Raji (cell line): ENCODE measurements around the gene TGOLN2.

Experiments
- POLR2A ChIP-seq: IDR thresholded peaks from 2 replicates; pipeline ENCODE4 v1.6.1; 2011; ENCODE audit warnings: low read depth, low read length, control low read depth; ENCODE audit not compliant: insufficient read depth

The TGOLN2 gene

DNA sequence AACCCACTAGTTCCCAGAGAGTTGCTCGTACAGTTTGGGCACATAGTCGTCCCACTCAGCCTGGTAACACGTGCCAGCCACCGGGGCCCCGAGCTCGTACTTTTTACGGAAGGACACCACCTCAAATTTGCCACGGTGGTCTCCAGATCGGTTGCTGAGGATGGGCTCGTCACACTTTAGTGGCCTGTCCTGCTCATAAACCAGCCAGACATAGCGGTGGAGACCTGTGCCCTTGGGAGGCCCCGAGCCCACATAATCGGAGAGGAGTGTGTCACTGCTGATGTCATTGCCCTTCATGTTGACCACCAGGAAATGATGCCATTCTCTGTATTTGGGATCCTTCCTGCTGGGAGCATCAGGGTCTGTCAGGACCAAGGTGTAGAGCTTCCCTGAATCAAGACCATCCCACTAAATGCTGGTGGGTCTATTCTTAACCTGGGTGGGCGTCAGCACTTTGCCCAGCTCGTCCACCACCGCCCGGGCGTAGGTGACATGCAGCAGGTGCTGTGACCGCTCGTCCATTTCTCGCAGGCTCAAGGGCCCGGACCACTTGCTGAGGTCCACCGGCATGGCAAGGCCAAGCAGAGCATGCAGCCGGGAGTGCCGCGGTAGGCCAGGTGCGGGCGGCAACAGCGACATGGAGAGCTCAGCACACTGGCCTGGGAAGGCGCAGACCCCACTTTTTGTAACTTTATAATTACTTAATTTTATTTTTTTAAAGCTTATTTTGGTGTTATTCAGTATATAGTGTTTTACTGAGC, 13.7 kb upstream of the TGOLN2 start:
- TF ChIP-seq POLR2A = no peak

DNA sequence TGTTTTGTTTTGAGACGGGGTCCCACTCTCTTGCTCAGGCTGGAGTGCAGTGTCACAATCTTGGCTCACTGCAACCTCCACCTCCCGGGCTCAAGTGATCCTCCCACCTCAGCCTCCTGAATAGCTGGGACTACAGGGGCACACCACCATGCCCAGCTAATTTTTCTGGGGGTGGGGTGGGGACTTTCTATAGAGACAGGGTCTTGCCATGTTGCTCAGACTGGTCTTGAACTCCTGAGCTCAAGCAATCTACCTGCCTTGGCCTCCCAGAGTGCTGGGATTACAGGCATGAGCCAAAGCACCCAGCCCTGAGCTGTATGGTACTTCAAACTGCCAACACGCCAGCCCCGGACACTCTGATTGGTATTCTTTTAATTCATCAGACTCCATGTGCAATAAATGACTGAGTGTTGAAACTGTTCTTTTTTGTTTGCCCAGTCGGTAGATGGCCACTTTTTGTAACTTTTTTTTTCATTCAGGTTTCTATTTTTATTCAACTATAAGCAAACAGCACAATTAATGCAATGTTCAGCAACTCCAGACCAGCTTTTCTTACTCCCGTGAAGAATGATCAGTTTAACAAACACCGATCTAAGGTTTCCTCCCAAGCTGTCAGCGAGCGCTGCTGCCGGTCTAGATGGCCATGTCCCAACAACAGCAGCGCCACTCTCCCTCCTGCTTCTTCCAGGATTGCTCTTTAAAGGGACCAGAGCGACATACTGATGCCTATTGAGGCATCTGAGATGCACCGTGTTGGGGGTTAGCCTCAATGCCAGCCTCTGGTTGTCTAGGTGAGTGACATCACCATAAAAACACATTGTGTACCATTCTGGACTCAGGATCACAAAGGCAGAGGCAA, 12.5 kb upstream of the TGOLN2 start:
- TF ChIP-seq POLR2A = no peak

DNA sequence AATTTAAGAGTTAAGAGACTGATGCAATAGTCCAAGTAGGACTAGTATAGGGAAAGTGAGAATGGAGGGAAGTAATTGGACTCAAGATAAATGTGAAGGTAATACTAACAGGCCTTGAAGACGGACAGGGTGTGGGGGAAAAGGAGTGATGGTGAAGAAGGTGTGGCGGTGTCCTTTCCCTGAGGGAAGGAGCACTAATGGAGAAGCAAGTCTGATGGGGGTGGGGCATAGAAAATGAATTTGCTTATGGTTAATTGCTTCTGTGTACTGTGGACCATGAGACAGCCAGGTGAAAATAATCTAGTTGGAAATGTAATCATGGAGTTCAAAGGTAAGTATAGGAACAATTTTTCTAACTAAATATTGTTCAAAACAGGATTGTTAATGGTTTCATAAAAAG, 7.1 kb upstream of the TGOLN2 start:
- no peak for TF ChIP-seq POLR2A

DNA sequence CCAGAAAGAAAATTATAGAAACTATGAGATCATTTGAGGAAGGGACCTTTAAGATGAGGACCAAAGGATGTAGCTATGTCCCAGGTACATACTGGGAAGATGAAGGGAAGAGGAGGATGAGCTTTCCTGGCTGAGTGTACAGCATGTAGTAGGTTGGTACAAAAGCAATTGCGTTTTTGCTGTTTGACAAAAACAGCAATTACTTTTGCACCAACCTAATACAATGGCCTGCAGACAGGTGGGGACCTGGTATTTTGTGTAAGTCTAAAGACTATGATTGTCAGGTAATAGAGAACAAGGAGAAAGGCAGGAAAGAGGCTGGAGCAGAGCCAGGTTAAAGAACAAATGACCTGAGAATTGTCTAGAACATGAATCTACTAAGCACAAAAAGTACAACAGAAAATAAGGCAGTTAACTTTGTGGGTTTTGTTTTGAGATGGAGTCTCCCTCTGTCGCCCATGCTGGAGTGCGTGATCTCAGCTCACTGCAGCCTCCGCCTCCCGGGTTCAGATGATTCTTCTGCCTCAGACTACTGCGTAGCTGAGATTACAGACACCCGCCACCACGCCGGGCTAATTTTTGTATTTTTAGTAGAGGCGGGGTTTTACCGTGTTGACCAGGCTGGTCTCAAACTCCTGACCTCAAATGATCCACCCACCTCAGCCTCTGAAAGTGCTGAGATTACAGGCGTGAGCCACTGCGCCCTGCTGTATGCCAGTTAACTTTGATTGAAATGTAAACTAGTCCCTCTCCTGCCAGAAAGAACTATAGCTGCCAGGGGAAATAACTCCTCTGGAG, 3.2 kb upstream of the TGOLN2 start:
- TF ChIP-seq POLR2A = no peak

- no peak for TF ChIP-seq POLR2A
Measured at GRCh38 chr2:85329181-85329651, 1.4 kb upstream of the TGOLN2 start.

- no peak for TF ChIP-seq POLR2A
Measured at GRCh38 chr2:85327160-85327821, 498 bp downstream of the TGOLN2 start.

- TF ChIP-seq POLR2A = no peak
Measured at GRCh38 chr2:85326406-85327159, 1.2 kb downstream of the TGOLN2 start.

- TF ChIP-seq POLR2A = no peak
Measured at GRCh38 chr2:85325466-85325811, 2.4 kb downstream of the TGOLN2 start.

DNA sequence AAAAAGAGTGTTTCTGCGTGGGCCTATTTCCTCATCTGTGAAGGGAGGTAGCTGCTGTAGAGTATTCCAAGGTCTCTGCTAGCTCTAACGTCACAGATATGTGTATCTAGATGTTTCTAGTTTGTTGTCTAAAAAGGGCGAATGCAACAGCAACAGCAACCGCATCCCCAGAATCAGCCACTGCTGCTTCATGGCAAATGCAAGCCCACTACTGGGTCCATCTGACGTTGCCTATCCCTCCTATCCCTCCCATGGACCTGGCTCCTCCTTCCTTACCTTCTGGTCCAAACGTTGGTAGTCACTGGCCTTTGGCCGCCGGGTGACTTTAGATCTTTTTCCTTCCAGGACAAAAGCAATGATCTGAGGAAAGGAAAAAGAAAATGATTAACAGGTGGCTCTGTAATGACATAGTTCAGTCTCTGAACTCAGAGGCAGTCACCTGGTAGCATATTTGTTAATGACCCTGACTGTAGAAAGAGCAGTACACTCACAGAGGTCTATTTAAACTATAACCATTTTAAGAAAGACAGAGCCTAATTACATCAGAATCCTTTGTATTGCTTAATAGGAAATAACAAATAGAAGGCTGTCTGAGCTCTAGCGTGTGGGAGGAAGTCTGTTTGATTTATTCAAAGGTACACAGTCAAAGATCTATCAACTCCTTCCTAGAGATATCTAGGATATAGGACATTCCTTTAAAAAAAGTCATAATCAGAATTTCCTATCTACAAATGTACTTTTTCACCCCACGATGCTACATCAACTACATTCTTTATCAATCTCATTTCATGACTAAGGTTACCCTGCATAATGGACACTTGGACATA, 2.9 kb downstream of the TGOLN2 start:
- TF ChIP-seq POLR2A = no peak

DNA sequence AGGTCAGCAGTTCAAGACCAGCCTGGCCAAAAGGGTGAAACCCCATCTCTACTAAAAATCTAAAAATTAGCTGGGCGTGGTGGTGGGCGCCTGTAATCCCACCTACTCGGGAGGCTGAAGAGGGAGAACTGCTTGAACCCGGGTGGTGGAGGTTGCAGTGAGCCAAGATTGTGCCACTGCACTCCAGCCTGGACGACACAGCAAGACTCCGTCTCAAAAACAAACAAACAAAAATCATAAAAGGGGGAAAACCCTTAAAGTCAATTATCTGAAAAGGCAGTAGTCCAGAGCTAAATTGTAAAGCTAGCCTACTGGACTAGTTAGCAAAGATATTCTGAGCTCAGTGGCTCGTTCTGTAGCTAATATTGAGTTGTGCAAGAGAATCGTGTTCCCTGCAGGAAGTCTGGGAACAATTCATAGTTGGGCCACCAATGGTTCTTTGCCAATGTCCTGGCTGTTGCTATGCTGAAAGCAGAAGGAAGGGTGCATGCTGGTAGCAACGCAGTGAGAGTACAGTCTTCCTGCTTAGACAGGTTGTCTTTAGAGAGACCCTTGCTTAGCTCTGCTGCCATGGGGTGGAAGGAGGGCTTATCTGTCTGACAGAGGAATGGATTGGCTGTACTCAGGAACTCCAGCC, 4.3 kb downstream of the TGOLN2 start:
- TF ChIP-seq POLR2A = no peak

GRCh38 chr2:85319796-85320195, 8.0 kb downstream of the TGOLN2 start:
- no peak for TF ChIP-seq POLR2A

- no peak for TF ChIP-seq POLR2A
Measured at GRCh38 chr2:85318222-85319074, 9.3 kb downstream of the TGOLN2 start.

- TF ChIP-seq POLR2A = no peak
Measured at GRCh38 chr2:85314884-85315242, 12.9 kb downstream of the TGOLN2 start.

DNA sequence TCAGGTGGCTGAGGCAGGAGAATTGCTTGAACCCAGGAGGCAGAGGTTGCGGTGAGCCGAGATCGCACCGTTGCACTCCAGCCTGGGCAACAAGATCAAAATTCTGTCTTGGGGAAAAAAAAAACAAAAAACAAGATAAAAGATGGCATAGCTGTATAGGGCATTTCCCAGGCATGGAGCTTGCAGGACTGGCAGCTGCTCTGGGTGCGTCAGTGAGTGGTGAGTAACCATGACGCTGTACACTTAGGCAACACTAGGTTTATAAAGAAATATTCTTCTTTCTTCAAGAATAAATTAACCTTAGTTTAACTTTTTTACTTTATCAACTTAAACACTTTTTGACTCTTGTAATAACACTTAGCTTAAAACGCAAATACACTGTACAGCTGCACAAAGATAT, 15.4 kb downstream of the TGOLN2 start:
- TF ChIP-seq POLR2A = no peak
